OCI-M2 (cell line): Measurements from ENCODE around the gene ZYX.

Experiments
- DNase-seq: peaks from one replicate; lab custom pipeline; 2025; ENCODE audit not compliant: unreplicated experiment; lab: John Stamatoyannopoulos, UW

Gene ZYX, protein sequence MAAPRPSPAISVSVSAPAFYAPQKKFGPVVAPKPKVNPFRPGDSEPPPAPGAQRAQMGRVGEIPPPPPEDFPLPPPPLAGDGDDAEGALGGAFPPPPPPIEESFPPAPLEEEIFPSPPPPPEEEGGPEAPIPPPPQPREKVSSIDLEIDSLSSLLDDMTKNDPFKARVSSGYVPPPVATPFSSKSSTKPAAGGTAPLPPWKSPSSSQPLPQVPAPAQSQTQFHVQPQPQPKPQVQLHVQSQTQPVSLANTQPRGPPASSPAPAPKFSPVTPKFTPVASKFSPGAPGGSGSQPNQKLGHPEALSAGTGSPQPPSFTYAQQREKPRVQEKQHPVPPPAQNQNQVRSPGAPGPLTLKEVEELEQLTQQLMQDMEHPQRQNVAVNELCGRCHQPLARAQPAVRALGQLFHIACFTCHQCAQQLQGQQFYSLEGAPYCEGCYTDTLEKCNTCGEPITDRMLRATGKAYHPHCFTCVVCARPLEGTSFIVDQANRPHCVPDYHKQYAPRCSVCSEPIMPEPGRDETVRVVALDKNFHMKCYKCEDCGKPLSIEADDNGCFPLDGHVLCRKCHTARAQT

DNA sequence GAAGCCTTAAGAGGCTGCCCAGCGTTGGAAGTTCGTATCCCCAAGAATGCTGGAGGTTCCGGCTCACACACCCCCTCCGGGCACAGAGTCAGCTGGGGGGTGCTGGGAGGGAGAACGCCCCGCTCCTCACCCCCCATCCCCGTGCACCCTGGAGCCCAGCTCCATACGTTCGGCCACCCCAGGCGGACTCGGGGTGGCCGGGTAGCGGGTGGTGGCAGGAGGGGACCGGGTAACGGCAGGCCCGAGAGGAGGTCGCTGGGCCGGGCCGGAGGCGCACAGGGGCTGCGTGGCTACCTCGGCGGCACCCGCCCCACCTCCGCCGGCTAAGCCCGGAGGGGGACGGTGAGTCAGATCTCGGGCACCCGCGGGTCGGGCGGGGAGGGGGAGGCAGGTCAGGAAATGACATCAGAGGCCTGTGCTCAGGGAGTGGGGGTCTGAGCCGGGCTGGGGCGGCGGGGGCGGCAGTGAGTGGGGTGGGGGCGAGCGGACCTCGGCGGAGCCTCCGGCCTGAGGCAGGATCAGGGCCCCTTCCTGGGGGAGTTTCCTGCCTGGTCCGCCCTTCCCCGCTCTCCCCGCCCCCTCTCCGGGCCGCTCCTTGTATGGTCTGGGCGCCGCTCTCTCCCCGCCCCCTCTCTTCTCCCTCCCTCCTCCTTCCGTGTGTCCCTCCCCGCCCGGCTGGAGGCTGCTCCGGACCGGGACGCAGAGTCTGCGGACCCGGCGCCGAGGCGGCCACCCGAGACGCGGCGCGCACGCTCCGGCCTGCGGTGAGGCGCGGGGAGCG, at the start of gene ZYX:
Gene ZYX (plus strand): TSS at position 700 of the 781 bp plus-strand sequence. CDS start 227 bp downstream, outside the sequence.
- DNase-seq, result peak; percentile 88

DNA sequence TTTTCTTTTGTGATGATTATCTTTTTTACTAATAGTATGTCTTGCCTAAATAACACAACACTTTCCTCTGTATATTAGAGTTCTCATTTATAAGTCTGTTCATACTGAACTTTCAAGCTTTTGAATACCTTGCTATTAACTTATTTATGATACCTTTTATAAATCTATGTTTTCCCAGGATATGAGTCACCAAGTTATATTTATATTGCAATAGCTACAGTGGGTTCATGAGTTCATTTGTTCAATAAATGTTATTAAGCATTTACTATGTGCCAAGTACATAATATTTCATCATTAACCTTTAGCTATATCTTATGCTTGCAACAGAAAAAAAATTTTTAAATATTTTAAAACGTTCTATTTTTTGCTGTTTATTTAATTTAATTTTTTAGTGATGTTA, 46.9 kb upstream of the ZYX start:
- no peak for DNase-seq

GRCh38 chr7:143337216-143337615, 43.9 kb upstream of the ZYX start:
- no peak for DNase-seq

DNA sequence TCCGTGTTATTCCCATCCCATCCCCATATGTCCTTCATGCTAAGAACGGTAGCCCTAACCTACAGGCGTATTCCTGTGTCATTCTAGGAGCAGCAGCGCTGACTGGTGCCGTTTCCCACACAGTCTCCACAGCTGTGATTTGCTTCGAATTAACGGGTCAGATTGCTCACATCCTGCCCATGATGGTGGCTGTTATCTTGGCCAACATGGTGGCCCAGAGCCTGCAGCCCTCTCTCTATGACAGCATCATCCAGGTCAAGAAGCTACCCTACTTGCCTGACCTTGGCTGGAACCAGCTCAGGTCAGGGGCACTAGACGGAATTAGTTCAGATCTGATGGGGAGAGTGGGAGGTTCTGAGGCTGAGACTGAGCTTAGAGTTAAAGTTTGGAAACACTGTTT, 39.3 kb upstream of the ZYX start:
- DNase-seq, result no peak

GRCh38 chr7:143343596-143343995, 37.5 kb upstream of the ZYX start:
- no peak for DNase-seq

- no peak for DNase-seq
Measured at GRCh38 chr7:143345428-143345900, 35.7 kb upstream of the ZYX start.

DNA sequence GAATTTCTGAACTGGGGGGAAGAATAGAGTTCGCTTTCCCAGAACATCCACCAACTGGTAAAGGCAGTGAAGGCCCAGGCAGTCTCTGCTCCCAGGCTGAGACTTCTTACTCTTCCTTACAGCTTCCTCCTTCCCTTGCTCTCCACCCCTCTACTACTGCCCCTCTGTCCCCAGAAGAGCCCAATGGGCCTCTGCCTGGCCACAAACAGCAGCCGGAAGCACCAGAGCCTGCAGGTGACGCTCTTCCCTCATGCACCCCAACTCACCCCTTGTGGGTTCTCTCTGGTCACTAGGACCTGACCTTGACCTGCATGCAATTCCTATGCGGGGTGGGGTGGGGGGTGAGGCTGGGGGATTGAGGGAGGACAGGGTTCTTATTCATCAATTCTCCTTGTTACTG, 35.1 kb upstream of the ZYX start:
- no peak for DNase-seq

- no peak for DNase-seq
Measured at GRCh38 chr7:143347950-143348349, 33.2 kb upstream of the ZYX start.

DNA sequence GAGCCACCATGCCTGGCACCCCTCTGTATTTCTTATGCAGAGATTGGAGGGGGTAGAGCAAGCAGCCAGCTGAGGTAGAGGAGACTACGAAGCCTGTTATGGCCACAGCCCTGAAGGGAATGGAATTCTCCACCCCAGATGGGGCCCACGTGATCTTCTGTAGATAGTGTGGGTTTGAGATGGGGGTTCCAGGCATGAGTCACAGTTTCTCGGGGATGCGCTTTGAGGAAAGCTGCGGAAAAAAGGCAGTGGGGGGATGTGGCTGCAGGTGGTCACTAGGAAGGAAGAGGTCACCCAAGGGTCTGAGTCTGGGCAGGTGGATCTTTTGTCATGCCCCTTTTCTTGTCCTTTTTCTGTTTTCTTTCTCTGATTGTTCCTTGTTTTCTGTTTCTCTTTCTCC, 30.1 kb upstream of the ZYX start:
- DNase-seq, result no peak

DNA sequence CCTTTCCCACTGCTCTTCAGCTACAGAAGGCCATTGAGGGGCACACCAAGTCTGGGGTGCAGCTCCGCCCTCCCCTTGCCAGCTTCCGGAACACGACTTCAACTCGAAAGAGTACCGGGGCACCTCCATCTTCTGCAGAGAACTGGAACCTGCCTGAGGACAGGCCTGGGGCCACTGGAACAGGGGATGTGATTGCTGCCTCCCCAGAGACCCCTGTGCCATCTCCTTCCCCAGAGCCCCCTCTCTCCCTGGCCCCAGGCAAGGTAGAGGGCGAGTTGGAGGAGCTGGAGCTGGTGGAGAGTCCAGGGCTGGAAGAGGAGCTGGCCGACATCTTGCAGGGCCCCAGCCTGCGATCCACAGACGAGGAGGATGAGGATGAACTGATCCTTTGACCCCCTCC, 29.6 kb upstream of the ZYX start:
- DNase-seq, result no peak

- DNase-seq, result no peak
Measured at GRCh38 chr7:143352531-143353002, 28.6 kb upstream of the ZYX start.

DNA sequence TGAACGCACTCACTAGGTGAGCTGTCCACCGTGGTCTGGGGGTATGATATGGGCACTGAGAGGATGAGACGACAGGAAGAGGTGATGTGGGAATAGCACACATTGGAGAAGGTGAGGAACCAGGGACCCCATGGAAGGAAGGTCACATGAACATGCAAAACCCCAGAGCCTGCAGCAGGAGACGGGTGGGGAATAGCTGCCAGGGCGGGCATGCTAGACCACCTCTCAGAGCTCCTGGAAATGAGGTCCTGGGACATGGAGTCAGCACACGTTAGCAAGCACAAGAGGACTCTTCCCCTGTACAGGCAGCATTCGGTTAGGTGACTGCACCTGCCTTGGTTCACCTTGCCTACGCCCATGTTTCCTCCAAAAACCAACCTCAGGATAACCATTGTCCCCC, 26.8 kb upstream of the ZYX start:
- DNase-seq, result no peak

- DNase-seq, result no peak
Measured at GRCh38 chr7:143354965-143355364, 26.2 kb upstream of the ZYX start.

DNA sequence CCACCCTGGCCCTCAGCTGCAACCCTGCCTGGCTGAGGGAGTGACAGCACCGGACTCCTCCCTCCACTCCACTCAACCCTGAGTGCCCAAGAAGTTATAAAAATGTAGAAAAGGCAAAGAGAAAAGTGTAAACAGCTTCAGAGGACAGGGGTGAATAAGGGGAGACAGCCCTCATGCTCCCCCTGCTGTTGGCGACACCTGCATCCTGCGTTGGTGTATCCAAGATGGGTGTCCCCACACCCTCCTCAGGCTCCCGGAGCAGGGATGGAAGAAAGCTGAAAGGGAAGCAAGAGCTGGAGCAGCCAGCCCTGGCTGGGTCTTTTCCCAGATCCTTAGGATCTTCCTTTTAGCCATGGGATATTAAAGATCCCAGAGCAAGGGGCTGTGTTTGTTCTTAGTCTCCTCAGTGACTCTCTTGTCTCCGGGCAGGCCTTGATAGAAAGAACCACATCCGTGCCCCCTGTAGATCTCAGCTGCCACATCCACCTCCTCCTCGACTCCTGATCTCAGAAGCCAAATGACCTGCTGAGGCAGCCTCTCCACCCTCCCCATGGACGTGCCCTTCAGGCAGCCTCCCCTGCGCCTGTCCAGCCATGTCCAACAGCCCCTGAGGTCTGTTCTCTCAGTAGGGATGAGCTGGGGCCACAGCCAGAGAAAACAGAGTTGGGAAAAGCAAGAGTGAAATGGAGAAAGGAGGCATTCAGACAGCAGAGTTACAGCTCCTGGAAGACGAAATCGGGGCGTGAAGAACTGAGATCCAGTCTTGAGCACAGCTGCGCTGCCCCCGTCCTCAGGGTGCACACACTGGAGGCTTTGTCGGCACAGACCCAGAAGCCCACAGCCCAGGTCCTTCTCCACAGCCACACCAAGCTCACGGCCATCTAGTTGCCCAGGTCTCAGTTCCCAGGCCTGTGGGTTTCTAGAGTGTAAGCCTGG, 25.4 kb upstream of the ZYX start:
- no peak for DNase-seq

DNA sequence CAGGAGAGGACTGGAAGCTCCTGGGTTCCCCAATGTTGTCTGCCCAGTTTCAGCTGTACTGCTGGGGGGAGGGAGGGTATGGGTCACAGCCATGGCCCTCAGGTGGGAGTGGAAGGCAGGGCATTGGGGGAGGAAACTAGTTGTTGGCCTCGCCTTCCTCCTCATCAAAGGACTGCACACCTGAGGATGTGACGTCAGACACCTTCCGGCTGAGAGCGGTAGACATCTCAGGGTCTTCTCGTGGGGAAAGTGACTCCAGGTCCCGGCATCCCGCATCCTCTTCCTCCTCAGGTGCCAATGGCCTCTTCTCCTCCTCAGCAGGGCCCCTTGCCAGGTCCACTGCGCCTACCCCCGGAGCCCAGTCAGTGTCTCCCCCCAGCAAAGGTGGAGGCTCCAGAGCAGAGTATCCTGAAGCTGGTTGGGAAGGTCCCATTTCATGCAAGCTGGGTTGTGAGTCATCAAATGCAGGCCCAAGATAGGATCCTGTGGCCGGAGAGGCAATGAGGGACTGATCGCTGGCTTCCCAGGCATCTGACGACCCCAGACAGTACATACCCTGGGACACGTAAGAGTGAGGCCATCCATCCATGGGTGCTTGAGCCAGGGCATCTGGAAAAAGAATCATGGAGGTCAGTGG, 24.6 kb upstream of the ZYX start:
- no peak for DNase-seq

DNA sequence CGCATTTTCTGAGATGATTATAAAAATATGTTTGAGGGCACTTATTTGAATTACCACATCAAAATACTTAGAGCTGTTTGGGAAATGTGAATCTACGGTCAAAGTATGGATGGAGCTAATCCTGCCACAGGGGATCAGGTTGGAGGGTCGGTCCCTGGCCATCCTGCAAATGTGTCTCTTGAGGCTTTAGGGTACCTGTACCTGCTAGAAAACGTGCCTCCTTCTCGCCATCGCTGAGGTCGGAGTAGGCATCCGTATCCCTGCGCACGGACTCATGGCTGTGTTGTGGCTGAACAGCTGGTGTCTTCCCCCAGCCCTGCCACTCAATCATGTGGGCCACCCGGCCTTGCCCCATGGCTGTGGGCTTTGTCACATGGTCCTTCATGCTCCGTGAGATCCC, 22.5 kb upstream of the ZYX start:
- DNase-seq, result no peak

GRCh38 chr7:143359771-143360353, 21.3 kb upstream of the ZYX start:
- DNase-seq, result no peak

GRCh38 chr7:143360788-143361551, 20.2 kb upstream of the ZYX start:
- no peak for DNase-seq

DNA sequence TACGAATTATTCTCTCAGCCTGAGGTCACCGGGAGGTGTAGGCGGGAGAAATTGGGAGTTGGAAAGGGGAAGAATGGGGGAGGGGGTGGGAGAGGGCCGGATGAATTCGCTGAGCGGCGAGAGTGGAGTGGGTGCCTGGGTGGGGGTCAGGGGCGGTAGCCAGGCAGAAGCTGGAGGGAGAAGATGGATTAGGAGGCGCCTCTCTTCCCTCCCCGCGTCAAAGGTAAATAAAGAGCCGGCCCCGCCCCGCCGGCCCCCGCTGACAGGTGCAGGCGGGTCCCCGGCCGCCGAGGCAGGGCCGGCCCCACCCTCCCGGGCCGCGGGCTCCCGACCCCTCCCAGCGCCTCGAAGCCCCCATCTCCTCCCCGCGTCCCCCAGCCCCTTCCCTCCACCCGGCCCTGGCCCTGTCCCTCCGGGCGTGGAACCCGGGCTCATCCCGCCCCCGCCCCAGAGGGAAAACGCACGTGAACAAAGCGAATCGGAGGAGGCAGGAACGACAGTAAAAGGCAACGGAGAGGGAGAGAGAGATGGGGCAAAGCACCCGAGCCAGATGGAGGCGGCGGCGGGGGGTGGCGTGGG, 19.5 kb upstream of the ZYX start:
- no peak for DNase-seq
